GM19240 (cell line): ENCODE data around the gene SLC26A11.
"Not testable (repeated sequence)": the region's sequence is repeated elsewhere in the genome, so short reads cannot be mapped to it uniquely, and the experiment has no call there.

Source experiments
- DNase-seq: peaks from one replicate; pipeline ENCODE4 v3.0.0; 2011; ENCODE audit warnings: low spot score; ENCODE audit not compliant: insufficient read length

SLC26A11 gene

GRCh38 chr17:80243526-80244433 lies 23.6 kb downstream of the SLC26A11 start:
- DNase-seq: no peak

- DNase-seq: not testable (repeated sequence)
Measured at GRCh38 chr17:80244448-80244847, 24.2 kb downstream of the SLC26A11 start.

GRCh38 chr17:80244871-80245509 lies 24.8 kb downstream of the SLC26A11 start:
- no peak for DNase-seq

GRCh38 chr17:80245566-80246265 lies 25.5 kb downstream of the SLC26A11 start:
- DNase-seq: no peak

- DNase-seq: no peak
Measured at GRCh38 chr17:80246266-80246681, 26.0 kb downstream of the SLC26A11 start.

- no peak for DNase-seq
Measured at GRCh38 chr17:80246726-80247125, 26.5 kb downstream of the SLC26A11 start.

GRCh38 chr17:80247561-80247960 lies 27.3 kb downstream of the SLC26A11 start:
- no peak for DNase-seq

GRCh38 chr17:80248001-80248893 lies 28.0 kb downstream of the SLC26A11 start:
- no peak for DNase-seq

- no peak for DNase-seq
Measured at GRCh38 chr17:80248894-80249710, 28.9 kb downstream of the SLC26A11 start.

- no peak for DNase-seq
Measured at GRCh38 chr17:80251966-80252365, 31.7 kb downstream of the SLC26A11 start.

- peak; percentile 89 for DNase-seq
Measured at GRCh38 chr17:80252871-80253270, 32.6 kb downstream of the SLC26A11 start.

- DNase-seq: no peak
Measured at GRCh38 chr17:80253631-80254395, 33.6 kb downstream of the SLC26A11 start.

- peak; percentile 59 for DNase-seq
Measured at GRCh38 chr17:80254396-80255251, 34.4 kb downstream of the SLC26A11 start.

- no peak for DNase-seq
Measured at GRCh38 chr17:80256034-80256350, 35.8 kb downstream of the SLC26A11 start.

GRCh38 chr17:80257716-80258213 lies 37.5 kb downstream of the SLC26A11 start:
- no peak for DNase-seq

- DNase-seq: not testable (repeated sequence)
Measured at GRCh38 chr17:80258296-80258695, 38.1 kb downstream of the SLC26A11 start.

- no peak for DNase-seq
Measured at GRCh38 chr17:80259457-80260068, 39.3 kb downstream of the SLC26A11 start.

- peak; percentile 68 for DNase-seq
Measured at GRCh38 chr17:80260069-80260535, 39.9 kb downstream of the SLC26A11 start.
